ENCODE results near the gene ZBTB2.
"Not testable (repeated sequence)": the region's sequence is repeated elsewhere in the genome, so short reads cannot be mapped to it uniquely, and the experiment has no call there.

Gene ZBTB2

DNA sequence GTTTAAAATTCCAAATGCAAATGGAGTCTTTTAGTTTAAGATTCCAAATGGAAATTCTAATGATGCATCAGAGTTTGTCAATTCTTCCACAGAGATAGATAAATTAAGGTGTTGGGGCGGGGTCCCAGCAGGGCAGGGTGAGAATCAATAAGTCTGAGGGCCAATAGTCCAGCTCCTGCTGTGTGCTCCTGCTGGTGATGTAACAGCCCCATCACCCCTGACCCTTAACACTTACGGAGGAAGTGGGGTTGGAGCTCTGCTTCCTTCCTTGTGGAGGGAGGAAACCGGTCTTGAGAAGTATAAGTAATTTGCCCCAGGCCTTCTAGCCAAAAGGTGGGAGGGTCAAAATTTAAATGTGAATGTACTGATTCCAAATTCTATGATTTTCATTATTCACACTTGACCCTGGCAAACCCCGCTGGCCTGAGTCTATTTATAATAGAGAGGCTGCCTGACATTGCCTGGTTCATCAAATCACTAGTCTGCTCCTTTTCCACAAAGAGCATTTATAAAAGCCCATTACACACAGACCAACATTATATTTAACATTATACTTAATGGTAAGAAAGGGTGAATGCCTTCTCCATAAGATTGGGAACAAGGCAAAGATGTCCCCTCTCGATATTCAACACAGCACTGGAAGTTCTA, 17.2 kb downstream of the ZBTB2 start:
- DNase-seq (ENCODE audit: low read depth in 1 of 2, low spot score in 1 of 2): no peak

DNA sequence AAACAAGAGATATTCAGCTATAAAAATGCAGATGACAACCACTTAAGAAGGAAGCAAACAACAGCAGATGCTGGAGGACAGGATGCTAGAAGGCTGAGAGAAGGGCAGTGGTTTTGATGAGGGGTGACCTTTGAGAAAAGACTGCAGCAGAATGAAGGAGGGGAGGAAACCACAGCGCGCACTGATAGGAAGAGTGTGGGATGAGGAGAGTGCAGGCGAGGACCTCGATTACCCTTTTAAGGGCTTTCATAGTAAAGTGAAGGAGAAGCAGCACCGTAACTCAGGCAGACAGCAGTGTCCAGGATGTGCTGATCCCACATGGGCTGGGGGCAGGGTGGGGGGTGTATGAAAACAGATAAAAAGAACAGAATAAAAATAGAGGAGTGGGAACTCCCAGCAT, 19.2 kb downstream of the ZBTB2 start:
- DNase-seq (ENCODE audit: low read depth in 1 of 2, low spot score in 1 of 2): no peak

DNA sequence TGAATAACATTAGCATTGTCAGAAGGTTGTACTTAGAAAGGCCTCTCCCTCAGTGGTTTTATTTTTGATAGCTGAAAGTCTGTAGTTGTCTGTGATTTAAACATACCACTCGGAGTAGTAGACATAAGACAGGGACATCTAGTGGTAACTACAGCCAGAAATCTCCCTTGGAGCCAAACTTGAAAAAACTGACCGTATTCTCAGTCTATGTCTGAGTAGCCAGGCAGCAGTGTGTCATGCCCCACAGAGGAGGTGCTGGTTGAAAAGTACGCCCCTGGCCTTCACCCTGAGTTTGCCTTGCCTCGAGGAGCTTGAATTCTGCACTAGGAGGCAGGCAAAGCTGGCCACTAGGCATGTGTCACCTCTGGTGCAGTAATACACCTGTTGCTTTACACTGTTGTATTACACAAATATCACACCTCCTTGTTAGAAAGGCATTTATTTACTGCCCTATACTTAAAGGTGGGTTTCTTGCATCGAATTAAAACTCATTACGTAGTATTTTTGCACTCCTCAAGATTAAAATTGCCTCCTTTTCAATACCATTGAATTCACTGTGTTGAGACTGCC, 20.8 kb downstream of the ZBTB2 start:
- no peak for DNase-seq (ENCODE audit: low read depth in 1 of 2, low spot score in 1 of 2)

DNA sequence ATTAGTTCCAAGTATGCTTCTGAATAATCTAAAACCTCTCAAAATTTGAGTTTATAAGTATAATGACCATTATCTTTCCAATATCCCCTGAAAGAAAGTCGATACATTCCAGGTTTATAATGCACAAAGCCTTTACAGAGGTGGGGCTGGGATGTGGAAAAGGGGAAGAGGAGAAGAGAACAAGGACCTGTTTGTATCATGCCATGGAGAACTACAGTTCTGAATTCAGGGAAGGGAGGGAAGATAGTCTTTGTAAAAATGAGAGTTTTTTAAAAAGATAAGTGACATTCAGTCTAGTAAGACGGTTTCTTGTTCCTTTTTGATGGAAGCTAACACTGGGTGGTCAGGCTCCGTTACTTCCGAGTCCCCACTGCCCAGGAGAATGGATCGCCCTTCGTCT, 26.1 kb downstream of the ZBTB2 start:
- DNase-seq (ENCODE audit: low read depth in 1 of 2, low spot score in 1 of 2): no peak

DNA sequence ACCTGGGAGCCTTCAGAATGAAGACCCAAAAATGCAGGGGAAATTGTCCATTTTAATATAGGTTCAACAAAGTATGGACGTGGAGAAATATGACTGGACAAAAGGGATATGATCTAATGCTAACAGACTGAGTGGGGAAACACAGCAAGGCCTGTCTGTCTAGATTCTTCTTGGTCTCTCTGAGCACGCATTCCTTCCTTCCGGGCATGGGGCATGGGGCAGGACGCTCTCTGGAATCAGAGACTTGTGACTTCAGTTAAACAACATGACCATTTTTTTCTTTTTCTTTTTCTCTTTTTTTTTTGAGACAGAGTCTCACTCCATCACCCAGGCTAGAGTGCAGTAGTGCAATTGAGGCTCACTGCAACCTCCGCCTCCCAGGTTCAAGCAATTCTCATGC, 31.9 kb downstream of the ZBTB2 start:
- no peak for DNase-seq (ENCODE audit: low read depth in 1 of 2, low spot score in 1 of 2)

DNA sequence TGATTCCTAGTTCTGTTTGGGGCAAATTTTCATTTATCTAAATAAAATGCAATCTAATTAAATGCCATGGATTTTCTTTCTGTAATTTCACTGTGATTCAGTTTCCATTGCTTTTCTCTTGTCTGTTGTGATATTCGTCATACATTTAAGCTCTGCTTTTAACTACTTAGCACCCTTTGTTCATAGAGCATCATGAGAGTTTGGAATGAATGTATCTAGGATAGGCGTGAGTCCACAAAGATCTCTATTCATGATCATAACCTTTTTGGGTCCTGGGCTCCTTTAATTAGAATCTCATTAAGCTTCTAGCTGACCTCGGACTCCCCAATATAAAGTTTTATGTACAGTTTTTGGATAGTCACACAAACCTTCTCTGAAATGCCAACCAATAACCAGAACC, 32.9 kb downstream of the ZBTB2 start:
- DNase-seq (ENCODE audit: low read depth in 1 of 2, low spot score in 1 of 2): no peak

DNA sequence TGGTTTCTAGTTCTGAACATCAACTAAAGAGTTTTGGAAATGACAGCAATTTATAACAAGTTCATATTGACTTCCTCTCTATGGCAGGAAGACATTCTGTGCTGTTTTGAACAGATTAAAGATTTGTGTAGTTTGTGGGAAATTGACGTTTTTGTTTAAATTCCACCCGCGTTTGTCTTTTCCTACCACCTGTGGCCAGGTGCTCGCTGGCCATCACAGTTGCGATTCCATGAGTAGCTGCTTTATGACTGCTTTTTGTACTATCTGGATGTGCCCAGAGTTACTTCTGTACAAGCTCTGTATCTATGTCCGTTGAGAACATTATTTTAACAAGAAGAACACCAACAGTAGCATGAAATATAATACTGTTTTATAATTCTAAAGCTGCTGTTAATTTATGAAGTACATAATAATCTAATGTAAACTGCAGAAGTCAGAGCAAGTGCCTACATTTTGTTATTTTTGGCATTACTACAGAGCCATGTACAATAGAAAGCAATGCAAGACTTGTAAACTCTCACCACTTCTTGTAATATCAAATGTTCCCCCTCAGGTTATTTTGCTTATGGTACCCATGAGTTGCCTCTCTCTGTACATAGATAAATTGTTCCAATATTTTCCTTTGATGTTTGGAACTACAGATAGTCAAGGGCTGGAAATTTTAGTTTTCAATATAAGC, 33.5 kb downstream of the ZBTB2 start:
- no peak for DNase-seq (ENCODE audit: low read depth in 1 of 2, low spot score in 1 of 2)

DNA sequence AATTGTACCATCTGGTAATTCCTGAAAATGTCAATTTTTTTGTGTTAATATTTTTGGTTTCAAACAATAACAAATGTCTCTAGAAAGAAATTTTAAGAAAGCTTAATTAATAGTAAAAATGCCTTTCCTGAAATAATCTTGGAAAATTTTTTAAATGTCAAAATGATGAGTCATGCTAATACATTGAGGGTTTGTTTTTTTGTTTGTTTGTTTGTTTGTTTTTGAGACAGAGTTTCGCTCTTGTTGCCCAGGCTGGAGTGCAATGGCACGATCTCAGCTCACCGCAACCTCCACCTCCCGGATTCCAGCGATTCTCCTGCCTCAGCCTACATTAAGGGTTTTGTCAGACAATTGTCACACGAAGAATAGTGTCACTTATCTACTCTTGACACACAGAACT, 34.4 kb downstream of the ZBTB2 start:
- not testable (repeated sequence) for DNase-seq (ENCODE audit: low read depth in 1 of 2, low spot score in 1 of 2)

DNA sequence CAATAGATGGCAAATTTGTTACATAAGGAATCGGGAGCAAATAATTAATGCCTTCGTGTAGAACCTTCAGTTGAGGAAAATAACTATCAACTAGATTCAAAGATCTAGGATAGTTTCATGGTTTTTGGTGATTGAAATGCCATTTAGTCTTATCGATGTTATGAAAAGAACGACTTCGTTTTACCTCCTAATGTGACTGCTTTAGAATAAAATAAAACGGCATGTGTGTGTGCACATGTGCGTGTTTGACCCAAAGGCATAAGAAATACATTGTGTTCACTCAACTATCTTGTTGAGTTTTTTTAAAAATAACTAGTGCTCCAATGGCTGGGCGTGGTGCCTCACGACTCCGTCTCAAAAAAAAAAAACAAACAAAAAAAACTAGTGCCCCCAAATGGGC, 37.6 kb downstream of the ZBTB2 start:
- no peak for DNase-seq (ENCODE audit: low read depth in 1 of 2, low spot score in 1 of 2)

DNA sequence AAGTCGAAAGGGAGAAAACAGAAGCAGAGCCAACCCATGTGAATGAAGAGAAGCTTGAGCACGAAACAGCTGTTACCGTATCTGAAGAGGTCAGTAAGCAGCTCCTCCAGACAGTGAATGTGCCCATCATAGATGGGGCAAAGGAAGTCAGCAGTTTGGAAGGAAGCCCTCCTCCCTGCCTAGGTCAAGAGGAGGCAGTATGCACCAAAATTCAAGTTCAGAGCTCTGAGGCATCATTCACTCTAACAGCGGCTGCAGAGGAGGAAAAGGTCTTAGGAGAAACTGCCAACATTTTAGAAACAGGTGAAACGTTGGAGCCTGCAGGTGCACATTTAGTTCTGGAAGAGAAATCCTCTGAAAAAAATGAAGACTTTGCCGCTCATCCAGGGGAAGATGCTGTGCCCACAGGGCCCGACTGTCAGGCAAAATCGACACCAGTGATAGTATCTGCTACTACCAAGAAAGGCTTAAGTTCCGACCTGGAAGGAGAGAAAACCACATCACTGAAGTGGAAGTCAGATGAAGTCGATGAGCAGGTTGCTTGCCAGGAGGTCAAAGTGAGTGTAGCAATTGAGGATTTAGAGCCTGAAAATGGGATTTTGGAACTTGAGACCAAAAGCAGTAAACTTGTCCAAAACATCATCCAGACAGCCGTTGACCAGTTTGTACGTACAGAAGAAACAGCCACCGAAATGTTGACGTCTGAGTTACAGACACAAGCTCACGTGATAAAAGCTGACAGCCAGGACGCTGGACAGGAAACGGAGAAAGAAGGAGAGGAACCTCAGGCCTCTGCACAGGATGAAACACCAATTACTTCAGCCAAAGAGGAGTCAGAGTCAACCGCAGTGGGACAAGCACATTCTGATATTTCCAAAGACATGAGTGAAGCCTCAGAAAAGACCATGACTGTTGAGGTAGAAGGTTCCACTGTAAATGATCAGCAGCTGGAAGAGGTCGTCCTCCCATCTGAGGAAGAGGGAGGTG, 38.7 kb downstream of the ZBTB2 start:
- no peak for DNase-seq (ENCODE audit: low read depth in 1 of 2, low spot score in 1 of 2)

DNA sequence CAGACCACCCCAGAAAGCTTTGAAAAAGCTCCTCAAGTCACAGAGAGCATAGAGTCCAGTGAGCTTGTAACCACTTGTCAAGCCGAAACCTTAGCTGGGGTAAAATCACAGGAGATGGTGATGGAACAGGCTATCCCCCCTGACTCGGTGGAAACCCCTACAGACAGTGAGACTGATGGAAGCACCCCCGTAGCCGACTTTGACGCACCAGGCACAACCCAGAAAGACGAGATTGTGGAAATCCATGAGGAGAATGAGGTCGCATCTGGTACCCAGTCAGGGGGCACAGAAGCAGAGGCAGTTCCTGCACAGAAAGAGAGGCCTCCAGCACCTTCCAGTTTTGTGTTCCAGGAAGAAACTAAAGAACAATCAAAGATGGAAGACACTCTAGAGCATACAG, 39.6 kb downstream of the ZBTB2 start:
- DNase-seq (ENCODE audit: low read depth in 1 of 2, low spot score in 1 of 2): no peak

DNA sequence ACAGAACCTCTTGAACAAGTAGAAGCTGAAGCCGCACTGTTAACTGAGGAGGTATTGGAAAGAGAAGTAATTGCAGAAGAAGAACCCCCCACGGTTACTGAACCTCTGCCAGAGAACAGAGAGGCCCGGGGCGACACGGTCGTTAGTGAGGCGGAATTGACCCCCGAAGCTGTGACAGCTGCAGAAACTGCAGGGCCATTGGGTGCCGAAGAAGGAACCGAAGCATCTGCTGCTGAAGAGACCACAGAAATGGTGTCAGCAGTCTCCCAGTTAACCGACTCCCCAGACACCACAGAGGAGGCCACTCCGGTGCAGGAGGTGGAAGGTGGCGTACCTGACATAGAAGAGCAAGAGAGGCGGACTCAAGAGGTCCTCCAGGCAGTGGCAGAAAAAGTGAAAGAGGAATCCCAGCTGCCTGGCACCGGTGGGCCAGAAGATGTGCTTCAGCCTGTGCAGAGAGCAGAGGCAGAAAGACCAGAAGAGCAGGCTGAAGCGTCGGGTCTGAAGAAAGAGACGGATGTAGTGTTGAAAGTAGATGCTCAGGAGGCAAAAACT, 40.1 kb downstream of the ZBTB2 start:
- no peak for DNase-seq (ENCODE audit: low read depth in 1 of 2, low spot score in 1 of 2)

DNA sequence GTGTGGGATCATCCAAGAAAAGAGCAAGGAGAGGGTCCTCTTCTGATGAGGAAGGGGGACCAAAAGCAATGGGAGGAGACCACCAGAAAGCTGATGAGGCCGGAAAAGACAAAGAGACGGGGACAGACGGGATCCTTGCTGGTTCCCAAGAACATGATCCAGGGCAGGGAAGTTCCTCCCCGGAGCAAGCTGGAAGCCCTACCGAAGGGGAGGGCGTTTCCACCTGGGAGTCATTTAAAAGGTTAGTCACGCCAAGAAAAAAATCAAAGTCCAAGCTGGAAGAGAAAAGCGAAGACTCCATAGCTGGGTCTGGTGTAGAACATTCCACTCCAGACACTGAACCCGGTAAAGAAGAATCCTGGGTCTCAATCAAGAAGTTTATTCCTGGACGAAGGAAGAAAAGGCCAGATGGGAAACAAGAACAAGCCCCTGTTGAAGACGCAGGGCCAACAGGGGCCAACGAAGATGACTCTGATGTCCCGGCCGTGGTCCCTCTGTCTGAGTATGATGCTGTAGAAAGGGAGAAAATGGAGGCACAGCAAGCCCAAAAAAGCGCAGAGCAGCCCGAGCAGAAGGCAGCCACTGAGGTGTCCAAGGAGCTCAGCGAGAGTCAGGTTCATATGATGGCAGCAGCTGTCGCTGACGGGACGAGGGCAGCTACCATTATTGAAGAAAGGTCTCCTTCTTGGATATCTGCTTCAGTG, 40.8 kb downstream of the ZBTB2 start:
- no peak for DNase-seq (ENCODE audit: low read depth in 1 of 2, low spot score in 1 of 2)

DNA sequence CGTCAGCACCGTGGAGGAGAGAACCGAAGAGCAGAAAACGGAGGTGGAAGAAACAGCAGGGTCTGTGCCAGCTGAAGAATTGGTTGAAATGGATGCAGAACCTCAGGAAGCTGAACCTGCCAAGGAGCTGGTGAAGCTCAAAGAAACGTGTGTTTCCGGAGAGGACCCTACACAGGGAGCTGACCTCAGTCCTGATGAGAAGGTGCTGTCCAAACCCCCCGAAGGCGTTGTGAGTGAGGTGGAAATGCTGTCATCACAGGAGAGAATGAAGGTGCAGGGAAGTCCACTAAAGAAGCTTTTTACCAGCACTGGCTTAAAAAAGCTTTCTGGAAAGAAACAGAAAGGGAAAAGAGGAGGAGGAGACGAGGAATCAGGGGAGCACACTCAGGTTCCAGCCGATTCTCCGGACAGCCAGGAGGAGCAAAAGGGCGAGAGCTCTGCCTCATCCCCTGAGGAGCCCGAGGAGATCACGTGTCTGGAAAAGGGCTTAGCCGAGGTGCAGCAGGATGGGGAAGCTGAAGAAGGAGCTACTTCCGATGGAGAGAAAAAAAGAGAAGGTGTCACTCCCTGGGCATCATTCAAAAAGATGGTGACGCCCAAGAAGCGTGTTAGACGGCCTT, 41.6 kb downstream of the ZBTB2 start:
- no peak for DNase-seq (ENCODE audit: low read depth in 1 of 2, low spot score in 1 of 2)

DNA sequence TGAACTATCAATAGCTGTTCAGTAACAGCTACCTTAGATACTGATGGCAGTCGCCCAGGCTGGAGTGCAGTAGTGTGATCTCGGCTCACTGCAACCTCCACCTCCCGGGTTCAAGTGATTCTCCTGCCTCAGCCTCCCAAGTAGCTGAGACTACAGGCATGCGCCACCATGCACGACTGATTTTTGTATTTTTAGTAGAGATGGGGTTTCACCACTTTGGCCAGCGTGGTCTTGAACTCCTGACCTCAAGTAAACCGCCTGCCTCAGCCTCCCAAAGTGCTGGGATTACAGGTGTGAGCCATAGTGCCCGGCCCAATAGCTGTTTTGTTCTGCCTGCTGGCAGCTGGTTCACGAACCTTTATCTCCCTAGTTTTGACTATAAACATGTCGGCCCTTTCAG, 48.6 kb downstream of the ZBTB2 start:
- not testable (repeated sequence) for DNase-seq (ENCODE audit: low read depth in 1 of 2, low spot score in 1 of 2)

DNA sequence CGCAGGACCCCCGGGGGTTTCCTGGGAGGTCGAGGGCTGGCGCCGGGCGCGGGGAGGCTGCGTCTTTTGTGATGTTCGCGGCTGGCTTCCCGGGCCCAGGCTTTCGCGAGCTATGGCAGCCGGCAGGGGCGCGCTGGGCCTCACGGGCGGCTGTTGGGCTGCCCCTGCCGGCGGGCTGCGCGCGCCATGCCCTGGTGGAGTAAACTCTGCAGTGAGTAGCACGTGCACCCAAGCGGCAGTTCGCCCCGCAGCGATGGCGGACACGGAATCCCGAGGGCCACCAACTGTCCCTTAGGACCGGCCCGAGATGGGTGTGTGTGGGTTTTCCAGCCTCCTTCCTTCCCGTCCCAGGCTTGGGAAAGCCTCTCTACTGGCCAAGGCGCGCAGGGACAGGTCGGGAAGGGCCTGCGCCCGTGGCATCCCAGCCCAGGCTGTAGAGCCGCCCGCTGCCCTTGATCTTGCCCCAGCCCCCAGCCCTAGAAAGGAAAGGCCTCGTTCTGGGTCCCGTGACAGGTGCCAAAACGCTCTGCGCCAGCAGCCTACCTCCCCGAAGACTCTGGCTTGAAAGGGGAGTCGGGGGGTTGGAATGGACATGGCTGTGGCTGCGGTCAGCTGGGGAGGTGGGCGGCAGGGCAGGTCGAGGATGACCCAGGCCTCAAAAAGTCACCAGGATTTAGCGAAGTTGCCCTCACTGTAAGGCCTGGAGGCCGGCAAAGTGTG, 49.7 kb downstream of the ZBTB2 start:
- no peak for DNase-seq (ENCODE audit: low read depth in 1 of 2, low spot score in 1 of 2)

DNA sequence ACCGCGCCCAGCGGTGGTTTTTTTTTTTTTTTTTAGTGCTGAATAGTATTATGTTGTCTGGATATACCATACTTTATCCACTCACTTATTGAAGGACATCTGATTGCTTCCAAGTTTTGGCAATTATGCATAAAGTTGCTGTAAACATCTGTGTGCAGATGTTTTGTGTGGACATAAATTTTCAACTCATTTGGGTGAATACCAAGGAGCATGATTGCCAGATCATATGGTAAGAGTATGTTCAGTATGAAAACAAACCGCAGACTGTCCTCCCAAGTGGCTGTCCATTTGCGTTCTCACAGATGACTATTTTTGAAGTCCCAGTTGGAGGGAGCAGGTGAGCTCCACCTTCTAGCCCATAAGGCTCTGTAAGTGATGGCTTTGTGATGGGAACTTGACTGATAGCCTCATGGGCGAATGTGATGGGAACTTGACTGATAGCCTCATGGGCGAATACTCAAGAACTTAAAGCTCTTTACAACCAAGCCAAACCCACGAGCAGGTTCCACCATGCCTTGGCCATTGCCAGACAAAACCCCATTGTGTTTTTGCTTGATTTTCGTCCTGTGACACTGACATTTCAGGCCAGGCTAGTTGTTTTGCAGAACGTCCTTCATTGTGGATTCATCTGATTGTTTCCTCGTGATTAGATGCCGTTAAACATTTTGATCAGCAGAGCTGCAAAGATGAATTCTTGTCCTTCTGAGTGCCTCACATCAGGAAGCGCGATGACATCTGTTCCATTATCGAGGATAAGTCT, 51.0 kb downstream of the ZBTB2 start:
- no peak for DNase-seq (ENCODE audit: low read depth in 1 of 2, low spot score in 1 of 2)

DNA sequence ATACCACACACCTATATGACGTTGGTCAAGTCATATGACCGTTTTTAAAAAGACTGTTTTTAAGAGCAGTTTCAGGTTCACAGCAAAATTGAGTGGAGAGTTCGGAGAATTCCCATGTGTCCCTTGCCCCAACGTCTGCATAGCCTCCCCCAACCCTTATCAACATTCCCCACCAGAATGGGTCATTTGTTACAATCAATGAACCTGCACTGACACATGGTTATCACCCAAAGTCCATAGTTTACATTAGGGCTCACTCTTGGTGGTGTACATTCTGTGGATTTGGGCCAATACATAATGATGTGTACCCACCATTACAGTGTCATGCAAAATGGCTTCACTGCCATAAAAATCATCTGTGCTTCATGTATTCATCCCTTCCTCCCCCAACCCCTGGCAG, 52.0 kb downstream of the ZBTB2 start:
- no peak for DNase-seq (ENCODE audit: low read depth in 1 of 2, low spot score in 1 of 2)

DNA sequence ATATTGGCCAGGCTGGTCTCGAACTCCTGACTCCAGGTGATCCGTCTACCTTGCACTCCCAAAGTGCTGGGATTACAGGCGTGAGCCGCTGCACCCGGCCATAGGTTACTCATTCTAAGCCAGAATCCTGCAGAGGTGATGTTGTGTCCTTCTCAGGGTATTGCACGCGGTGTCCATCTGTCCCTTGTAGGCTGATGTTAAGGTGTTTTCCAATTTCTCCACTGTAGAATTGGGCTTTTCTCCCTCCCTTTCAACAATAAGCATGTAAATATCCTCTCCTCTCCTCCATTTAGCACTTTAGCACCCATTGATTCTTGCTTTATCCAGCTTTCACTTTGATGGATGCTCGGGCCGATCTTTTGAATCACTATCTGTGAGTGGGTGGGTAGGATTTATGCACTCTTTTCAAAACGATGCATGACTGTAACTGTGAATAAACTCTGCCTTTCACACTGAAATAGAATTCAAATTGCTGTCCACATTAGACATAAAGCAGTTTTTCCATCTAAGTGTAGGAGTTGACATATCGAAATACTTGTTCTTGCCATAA, 52.6 kb downstream of the ZBTB2 start:
- DNase-seq (ENCODE audit: low read depth in 1 of 2, low spot score in 1 of 2): no peak

Data from activated T-helper 1 cell treated with anti-CD3 and anti-CD28 coated beads, Interleukin-2, amount 50 U/mL, for 16 hours (primary cell).